SK-N-SH treated with all-trans-retinoic acid at 6 μM for 48 hours (cell line): ENCODE data around the gene ARHGAP4.

Experiments used
- ARNTL ChIP-seq: fragments of 450-650 bp; formaldehyde crosslinking; IDR thresholded peaks from 2 replicates; pipeline ENCODE4 v1.5.0; 2020; ENCODE audit warnings: low read depth, mild to moderate bottlenecking, moderate library complexity, borderline replicate concordance
- RARB ChIP-seq: fragments of 250-450 bp; sonication (Bioruptor Pico); IDR thresholded peaks from 2 replicates; pipeline ENCODE4 v1.8.0; 2021; ENCODE audit warnings: mild to moderate bottlenecking, moderate library complexity
- SNAI2 ChIP-seq: fragments of 250-450 bp; sonication (Bioruptor Pico); IDR thresholded peaks from 2 replicates; pipeline ENCODE4 v1.5.0; 2020; ENCODE audit warnings: mild to moderate bottlenecking, moderate library complexity
- ZNF70 ChIP-seq: fragments of 450-650 bp; formaldehyde crosslinking; IDR thresholded peaks from 2 replicates; pipeline ENCODE4 v1.5.0; 2020; ENCODE audit warnings: mild to moderate bottlenecking, moderate library complexity
- TF ChIP-seq, protein P1 (sequence below): fragments of 250-450 bp; sonication (Bioruptor Pico); IDR thresholded peaks from 2 replicates; pipeline ENCODE4 v1.8.0; 2020; ENCODE audit warnings: mild to moderate bottlenecking, moderate library complexity, borderline replicate concordance
- TF ChIP-seq, protein P2 (sequence below): fragments of 250-450 bp; sonication (Bioruptor Pico); IDR thresholded peaks from 2 replicates; pipeline ENCODE4 v1.8.0; 2021; ENCODE audit warnings: low read depth, mild to moderate bottlenecking, moderate library complexity, borderline replicate concordance

DNA sequence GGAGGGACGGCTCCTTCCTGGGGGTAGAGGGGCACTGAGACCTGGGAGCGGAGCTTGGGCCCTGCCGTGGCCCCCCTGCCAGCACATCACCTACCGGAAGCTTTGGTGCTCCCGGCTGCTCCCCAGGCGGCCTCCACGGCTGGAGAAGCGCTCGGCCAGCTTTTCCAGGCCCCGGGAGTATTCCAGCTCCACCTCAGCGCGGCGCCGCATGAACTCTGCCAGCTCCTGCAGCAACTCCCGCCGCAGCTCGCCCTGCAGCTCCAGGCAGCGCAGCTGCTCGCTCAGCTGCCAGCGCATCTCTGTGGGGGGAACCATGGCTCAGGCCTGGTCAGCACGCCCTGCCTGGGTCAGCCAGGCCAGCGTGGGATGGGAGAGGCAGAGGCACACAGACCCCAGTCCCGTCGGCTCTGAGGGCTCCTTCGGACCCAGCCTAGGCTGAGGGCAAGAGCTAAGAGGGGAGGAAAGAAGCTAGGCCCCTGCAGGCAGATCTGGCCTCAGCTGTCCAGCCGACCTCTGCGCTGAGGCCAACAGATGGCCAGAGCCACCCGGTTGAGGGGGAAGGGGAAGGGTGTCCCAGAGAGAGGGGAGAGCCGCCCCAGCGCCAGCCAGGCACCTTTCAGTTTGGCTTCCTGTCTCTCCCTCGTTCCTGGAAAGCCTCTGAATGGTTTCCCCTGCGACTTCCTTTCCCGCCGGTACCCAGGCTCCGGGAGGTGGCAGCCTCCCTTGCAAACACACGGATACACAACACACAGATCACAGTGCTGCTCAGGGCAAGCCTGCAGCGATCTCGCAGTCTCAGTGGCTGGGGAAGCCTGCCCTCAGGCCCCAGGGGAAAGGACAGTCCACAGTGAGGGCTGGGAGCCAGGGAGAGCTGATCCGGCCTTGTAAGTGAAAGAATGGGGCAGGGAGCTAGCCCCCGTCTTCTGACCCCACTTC, 4.3 kb downstream of the ARHGAP4 start:
- TF ChIP-seq, protein P1, sequence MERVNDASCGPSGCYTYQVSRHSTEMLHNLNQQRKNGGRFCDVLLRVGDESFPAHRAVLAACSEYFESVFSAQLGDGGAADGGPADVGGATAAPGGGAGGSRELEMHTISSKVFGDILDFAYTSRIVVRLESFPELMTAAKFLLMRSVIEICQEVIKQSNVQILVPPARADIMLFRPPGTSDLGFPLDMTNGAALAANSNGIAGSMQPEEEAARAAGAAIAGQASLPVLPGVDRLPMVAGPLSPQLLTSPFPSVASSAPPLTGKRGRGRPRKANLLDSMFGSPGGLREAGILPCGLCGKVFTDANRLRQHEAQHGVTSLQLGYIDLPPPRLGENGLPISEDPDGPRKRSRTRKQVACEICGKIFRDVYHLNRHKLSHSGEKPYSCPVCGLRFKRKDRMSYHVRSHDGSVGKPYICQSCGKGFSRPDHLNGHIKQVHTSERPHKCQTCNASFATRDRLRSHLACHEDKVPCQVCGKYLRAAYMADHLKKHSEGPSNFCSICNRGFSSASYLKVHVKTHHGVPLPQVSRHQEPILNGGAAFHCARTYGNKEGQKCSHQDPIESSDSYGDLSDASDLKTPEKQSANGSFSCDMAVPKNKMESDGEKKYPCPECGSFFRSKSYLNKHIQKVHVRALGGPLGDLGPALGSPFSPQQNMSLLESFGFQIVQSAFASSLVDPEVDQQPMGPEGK (CRISPR knock-in tag): no peak
- TF ChIP-seq RARB (CRISPR knock-in tag) (no peak), ZNF70 (CRISPR knock-in tag) (no peak; the same call in 1 of the 2 replicates), SNAI2 (CRISPR knock-in tag) (no peak), ARNTL (CRISPR knock-in tag) (no peak)
- TF ChIP-seq, protein P2, sequence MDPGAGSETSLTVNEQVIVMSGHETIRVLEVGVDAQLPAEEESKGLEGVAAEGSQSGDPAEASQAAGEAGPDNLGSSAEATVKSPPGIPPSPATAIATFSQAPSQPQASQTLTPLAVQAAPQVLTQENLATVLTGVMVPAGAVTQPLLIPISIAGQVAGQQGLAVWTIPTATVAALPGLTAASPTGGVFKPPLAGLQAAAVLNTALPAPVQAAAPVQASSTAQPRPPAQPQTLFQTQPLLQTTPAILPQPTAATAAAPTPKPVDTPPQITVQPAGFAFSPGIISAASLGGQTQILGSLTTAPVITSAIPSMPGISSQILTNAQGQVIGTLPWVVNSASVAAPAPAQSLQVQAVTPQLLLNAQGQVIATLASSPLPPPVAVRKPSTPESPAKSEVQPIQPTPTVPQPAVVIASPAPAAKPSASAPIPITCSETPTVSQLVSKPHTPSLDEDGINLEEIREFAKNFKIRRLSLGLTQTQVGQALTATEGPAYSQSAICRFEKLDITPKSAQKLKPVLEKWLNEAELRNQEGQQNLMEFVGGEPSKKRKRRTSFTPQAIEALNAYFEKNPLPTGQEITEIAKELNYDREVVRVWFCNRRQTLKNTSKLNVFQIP (CRISPR knock-in tag): no peak
